ENCODE measurements around the gene TSPAN9.

The TSPAN9 gene

DNA sequence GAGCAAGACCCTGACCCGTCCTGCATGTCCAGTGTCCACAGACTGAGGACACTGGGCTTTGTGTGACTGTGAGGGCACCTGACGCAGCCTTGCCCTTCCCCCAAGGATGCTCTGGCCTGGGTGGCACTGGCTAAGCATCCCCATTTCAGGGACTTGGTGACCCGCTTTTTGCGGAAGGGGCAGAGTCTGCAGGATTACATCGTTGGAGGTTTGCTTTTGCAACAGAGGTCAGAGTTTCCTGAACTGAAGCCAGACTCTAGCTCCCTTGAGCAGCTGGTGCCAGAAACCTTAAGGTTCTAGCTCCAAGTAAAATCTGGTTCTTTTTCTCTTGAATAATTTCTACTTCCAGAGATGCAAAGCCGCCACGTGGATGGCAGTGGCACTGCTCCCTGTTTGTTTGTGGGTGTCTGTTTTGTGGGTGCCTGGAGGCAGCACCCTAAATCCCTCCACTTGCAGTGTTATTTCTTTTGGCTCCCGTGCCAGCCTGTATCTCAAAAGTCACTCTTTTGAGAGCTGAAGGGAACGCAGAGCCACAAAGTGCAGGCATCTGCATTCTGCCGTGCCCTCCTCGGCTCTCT lies 184.7 kb downstream of the TSPAN9 start:
- no peak for DNase-seq

DNA sequence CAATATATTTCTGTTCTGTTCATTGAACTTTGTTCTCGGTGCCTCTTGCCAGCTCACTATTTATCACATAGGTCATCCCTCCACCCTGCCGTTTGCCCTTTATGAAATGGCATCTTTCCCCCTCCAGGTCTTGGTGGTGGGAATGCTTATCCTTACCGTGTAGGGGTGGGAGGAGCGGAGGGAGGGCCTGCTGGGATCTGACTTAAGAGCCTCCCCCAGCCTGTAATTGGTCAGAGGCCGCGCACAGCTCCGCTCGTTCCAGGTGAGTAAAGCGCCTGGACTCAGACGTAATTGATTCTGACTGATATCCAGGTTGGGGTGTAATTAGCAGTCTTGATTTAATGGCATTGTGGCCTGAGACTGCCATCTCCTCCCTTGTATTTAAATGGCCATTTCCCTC lies 185.3 kb downstream of the TSPAN9 start:
- DNase-seq, result no peak

DNA sequence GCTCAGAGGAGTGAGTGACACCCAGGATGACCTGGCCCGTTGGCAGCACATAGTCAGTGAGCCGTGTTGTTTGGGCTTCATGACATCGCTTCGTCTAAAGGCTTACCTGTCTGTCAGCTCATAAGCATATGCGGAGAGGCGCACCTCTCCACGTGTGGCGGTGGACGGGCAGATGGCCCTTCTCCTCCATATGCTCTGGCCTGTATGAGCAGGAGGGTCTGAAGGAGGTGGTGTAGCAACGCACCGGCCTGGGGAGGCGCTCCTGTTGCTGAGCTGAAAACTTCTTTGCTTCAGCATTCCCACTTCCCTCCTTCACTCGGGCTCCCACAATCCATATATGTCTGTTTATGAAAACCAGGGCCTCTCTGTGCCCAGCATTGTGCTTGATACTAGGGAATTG lies 186.1 kb downstream of the TSPAN9 start:
- no peak for DNase-seq

DNA sequence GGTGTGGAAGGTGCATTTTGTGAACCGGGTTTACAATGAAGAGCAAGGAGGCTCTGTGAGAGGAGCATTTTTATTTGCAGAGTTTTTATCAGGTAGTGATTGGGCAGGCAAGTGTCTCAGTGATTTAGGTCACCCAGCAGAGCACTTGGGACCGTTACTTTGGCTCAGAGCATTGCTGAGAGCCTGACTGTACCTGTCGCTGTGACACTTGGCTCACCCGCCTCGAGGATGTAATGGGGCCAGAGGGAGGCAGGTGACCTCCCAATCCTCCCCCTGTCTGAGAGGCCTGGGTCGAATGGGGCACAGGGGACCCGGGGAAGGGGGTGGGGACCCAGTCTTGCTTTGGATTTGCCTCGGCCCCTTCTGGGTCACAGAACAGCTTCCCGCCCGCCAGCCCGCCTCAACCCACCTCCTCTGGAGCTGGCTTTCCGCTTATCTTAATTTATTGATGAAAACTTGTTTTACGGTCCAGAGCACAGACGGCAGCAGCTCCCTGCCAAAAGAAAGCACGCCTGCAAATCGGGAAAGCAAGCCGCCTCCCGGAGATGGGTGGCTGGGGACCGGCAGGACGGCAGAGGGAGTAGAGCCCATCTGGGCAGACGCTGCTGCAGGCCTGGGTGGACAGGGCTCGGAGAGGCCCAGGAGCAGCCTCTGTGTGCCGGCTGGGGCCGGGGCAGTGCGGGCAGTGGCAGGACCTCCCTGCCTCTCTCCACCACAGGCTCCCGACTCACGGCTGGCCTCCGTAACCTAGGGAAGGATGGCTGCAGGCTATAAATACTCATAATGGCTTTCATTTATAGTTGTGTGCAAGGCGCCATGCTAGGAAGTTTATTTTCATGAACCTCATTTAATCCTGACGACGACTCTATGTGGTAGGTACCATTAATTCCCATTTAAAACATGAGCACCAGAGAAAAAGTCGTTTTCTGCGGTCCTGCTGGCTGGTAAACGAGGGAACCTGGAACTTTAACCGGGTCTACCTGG lies 187.1 kb downstream of the TSPAN9 start:
- no peak for DNase-seq

DNA sequence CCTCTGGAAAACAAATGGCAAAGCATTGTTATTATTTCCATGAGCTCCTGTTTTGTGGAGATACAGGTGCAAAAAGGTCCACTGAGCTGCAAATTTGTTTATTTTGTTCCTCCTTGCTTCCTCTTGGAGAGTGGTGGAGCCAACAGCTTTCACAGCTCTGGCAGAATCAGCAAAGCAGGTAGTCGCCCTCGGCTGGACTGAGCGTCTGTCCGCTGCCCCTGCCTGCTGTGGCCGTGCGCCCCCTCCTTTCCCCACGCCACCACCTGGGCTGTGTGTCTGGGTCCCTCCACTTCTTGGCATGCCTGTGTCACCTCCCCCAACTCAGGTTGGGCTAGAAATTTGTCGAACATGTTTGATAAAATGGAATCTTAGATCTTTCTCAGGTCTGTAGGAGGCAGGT lies 188.2 kb downstream of the TSPAN9 start:
- DNase-seq, result no peak

DNA sequence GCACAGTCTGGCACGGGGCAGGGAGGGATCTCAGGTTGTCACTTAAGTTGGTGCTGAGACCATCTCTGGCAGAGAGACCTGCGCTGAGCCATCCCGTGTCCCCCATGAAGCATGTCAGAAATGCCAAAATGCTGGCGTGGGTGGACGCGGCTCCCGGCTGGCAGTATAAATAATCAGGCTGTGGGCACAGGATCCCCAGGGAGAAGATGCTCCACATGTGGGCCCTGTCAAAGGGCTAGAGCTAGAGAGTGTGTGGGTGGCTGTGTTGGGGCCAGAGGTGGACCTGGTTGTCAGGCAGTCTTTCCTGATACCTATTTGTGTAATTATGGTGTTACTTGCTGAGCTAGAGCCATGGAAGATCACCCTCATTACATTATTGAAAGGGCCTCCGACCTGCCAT lies 189.5 kb downstream of the TSPAN9 start:
- no peak for DNase-seq

DNA sequence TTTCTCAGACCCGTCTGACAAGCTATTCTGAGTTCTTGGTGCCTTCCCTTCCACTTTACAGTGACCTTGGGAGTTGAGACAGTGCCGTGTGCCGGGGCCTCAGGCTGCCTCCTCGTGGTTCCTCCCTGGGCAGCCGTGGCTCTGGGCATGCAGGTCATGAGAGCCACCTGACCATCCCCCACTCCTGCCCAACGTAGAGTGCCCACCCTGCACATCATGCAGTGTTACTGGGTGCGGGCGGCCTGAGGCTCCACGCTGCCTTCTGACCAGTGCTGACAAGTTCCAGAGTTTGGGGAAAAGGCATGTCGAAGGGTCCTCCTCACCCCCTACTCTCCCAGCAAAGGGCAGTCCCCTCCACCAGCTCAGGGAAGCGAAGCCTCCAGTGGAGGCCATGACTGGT lies 190.5 kb downstream of the TSPAN9 start:
- DNase-seq, result no peak

DNA sequence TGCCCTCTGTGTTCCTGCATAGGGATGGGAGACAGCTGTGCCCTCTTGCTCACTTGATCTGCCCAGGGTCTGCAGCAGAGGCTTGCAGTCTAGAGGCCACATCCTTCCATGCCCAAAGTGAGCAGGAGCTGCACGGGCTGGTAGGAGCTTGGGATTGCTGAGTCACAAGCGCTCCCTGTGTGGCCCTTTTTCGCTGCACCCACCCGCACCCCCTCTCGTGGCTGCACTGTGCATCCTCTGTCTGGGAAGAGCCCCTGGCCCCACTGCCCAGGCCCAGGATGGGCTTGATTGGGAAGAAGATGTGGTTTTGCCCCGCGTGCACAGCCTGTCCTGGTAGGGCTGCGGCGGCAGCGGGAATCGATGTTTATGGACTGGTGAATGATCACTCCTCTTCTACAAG lies 192.4 kb downstream of the TSPAN9 start:
- no peak for DNase-seq

DNA sequence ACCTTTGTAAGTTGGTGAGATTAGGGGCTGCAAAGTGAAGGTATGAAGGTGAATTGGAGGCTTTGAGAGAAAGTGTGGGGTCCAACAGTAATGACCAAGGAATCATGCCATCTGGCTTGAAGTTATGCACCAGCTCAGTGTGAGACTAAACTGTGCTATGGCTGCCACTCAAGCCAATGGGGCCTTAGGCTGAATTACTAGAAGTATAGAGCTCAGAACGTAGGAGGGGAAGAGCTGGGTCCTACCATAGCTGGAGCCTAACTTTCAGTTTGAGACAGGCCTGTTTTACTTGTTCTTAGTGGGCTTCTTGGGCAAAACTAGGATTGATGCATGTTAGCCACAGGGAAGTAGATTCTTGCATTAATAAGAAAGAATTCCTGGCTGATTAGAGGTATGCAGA lies 194.0 kb downstream of the TSPAN9 start:
- DNase-seq, result no peak

DNA sequence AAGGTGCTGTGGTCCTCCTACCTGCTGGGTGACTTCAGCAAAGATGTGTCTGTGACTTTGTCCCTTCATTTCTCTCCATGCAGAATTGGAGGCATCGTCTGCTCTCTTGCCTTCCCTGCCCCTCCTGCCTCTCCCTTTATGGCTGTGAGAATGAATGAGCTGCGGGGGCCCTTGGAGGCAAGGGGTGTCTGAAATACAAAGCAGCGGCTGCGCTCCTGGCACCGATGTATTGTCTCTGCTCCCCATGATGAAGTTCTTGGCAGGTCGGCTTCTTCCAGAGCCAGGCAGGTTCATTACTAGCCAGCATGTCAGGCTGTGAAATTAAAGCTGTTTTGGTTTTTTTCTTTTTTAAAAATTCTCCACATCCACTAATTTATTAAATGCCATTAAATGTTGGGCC lies 194.5 kb downstream of the TSPAN9 start:
- no peak for DNase-seq

DNA sequence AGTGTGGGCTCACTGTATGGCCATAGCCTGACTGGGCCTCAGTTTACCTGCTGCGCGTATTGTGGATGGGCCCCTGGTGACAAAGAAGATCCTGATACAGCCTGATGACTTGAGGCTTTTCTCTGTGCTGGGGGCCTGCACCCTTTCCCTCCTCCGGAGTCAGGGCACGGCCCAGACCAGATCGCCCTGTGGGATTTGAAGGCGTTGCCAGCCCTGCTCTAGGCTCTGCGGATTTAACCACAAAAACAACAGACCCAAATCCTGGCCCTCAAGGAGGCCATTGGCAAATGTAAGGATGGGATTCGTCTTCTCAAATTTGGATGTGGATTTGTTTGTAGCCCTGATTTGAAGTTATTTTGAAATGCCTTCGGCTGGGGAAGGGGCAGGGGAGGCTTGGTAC lies 195.8 kb downstream of the TSPAN9 start:
- DNase-seq, result no peak

DNA sequence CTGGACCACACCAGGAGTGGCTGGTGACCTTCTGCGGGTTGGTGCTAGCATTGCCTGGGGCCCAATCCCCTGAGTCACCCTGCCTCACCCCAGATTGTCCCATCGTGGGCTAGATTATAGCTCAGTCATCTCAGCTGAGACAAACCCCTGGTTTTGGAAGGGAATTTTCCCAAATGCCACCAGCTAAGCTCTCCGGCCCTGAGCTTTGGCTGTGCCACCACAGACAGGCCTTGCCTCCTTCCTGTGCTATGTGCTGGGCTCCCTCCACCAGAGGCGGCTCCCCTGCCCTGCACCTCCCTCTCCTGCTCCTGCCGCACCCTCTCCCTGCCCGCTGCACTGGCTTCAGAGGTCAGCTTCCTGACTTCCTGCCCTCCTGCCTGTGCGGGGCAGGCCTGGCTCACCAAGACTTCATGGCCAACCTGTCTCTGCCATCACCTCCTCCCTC lies 196.3 kb downstream of the TSPAN9 start:
- no peak for DNase-seq

DNA sequence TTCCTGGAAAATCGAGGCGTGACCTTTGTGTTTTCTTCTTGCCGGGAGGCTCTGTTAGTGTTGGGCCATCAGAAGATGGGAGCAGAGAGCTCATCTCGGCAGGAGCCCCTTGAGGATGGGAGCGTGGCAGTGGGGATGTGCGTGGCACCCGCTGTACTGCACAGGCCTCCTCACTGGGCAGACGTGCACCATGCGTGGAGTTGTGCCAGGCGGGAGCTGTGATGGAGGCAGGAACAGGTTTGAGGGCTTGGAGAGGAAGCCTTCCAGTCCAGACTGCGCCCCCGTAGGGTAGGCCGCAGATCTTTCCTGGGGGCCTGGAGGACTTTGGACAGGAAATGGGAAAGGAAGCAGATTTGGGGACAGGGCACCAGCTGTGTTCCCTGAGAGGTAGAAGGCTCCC lies 197.5 kb downstream of the TSPAN9 start:
- DNase-seq, result no peak

DNA sequence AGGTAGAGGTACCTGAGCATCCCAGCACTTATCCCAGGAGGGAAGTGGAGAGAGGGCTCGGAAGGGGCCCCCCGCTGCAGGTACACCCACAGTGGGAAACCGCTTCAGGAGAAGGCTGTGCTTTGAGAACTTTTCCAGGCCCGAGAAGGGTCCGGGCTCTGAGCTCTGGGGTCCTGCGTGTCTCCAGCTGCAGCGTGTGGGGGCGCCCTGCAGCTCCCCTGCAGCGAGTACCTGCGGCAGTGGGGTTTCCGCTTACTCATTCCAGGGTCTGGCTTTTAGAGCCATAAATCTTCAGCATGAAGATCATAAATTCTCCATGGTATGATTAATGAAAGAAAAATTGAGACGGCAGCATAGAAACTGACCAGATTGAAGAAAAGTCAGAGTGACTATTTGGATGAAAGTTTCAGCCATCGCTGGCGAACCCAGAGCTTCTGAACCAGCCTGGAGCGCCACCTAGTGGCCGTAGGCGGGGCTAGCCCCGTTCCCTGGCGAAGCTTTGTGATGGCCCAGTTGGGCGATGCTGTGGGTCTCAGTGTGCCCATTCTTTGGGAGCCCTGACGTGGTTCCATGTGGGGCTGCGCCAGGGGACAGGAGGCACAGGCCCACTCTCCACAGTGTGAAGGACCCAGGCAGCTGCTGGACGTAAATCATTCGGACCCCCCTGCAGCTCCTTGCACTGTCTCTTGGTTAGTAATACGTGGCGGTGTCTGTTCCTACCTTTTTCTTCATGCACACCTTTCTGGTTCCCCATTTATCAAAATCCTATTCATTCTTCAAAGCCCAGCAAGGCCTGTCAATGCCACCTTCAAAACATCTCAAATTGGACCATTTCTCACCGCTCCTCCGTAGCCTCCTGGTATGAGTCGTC lies 198.2 kb downstream of the TSPAN9 start:
- peak; percentile 48 for DNase-seq

DNA sequence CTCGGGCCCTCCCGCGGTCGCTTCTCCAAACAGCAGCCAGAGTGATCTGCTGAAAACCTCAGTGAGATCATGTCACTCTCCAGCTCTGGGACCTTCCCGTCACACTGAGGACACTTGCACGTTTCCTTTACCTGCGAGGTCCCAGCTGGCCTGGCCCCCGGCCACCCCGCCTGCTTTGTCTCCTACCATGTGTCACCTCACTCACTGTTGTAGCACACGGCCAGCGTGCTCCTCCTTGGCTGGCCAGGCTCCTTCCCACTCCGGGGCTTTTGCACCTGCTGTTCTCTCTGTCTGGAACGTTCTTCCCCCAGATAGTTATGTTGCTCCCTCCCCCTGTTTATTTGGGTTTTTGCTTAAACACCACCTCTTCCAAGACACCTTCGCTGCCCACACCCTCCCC lies 199.0 kb downstream of the TSPAN9 start:
- no peak for DNase-seq

DNA sequence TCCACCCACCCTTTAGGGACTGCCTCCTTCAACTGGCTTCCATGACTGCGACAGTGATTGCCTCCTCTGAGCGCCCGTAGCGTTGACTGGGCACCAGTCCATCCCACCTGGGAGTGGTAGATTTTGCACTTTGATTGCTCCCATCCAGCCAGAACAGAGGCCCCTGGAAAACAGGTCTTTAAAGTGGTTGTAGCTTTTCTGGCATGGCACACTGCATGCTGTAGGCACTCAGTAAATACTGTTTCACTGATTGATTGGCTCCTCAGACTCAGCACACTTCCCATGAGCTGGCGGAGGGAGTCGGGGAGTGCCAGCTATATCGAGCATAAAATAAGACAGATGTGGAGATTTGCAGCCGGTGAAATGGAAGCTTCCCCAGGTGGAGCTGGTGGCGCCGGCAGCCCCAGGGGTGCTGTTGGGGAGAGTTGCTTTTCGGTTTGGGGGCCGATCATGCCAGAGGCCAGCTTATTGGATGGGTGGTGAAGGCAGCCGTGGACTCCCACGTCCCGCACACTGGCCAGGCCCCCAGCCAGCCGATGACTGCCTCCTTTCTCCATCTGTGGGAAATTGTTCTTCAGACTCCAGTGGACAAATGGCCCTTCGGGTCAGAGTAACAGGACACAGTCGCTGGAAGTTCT lies 200.2 kb downstream of the TSPAN9 start:
- DNase-seq, result no peak

DNA sequence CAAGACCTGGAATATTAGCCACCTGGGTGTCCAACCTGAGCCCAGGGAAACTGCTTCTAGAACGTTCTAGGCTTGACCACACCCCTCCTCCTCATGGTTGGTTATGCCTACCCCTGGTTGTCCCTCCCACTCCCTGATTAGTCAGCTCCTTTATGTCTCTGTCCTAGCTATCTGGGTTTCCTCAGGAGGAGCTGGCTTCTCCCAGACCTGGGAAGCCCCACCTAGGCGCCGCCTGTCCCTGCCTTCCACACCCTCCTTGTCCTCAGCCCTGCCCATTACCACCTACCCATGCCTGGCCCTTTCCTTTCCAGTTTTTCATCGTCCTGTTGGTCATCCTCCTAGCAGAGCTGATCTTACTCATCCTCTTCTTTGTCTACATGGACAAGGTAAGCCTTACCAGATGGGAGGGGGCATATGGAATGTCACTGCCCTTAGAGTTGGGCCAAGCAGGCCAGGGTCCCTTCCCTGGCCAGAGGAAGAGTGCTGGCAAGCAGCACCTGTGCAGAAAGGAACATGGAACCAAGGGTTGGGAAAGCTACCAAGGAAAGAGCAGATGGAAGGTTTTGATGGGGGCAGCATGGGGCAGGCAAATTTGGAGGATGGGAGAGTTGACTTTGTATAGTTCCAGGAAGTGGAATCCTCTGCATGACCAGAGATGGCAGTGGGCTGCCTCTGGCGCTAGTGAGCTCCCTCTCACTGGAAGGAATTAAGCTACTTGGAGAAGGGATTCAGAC lies 201.7 kb downstream of the TSPAN9 start:
- no peak for DNase-seq

DNA sequence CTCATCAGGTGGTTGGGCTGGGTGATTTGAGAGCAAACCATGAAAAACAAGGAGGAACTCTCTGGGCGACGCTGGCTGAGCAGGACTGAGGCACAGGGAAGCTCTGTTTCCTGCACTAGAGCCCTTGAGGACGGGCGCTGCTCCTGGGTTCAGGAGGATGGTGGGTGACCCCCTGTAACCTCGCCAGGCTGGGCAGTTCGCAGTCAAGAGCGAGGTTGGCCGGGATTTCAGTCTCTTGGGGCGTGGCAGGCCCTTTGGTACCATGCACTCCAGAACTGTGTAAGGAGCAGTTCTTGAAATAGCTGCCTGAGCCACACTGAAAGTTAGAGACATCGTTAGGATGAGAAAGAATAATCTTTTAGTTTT lies 202.2 kb downstream of the TSPAN9 start:
- no peak for DNase-seq

DNA sequence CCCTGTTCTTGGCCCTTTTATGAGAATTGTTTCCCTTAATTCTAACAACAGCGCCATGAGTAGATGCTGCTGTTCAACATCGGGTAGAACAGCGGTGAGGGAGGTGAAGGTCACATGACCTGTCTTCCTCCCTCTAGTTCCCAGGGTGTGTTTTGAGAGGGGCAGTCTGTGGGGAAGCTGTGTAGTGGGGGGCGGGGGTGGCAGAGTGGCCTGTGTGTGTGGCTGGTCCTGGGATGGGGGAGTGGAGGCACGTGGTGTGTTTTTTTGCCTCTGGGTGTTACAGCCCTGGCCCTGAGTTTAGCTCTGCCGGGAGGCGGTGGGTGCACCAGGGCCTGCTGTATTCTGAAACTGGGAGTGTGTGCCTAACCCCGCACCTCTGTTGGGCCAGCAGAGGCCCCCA lies 202.7 kb downstream of the TSPAN9 start:
- DNase-seq, result no peak

DNA sequence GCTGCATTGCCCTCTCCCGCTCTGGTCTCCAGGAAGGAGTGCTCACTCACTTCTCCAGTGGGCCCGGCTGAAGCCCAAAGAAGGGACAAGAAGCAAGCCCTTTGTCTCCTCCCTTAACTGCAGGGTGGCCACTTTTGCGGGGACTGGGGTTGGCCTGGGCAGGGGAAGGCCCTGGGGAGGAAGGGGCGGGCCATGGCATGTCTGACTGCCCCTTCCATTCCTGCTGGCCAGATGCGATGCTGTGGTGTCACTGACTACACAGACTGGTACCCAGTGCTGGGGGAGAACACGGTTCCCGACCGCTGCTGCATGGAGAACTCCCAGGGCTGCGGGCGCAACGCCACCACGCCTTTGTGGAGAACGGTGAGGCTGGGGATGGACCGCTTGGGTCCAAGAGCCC lies 203.8 kb downstream of the TSPAN9 start:
- no peak for DNase-seq

DNA sequence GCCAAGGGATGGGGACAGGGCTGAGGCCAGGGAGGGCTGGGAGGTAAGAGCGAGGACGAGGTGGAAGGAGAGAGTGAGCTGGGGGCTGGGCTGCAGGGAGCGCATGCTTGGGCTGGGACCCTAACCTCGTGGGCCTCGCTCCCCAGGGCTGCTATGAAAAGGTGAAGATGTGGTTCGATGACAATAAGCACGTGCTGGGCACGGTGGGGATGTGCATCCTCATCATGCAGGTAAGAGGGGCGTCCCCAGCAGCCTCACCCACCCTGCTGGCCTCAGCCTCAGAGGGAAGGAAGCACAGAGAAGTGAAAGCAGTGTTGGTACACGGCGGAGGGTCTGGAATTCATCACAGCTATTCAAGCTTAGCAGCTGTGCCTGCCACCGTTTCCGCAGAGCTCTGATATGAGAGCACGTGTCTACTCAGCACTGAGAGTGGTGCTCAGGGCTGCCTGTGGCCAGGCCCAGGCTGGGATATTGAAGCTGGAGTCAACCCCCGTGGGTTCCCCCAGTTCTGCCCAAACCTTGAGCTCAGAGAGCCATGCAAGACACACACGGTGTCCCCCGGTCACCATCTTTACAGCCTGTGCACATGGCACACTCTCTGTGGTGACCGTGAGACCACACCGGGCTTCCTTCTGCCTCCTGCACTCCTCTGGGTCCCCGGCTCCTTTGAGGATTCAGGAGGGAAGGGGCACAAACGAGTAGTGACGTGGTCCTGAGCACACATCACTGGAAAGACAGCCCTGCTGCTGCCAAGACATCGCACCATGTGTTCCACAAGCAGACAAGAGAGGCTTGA lies 204.6 kb downstream of the TSPAN9 start:
- no peak for DNase-seq

DNA sequence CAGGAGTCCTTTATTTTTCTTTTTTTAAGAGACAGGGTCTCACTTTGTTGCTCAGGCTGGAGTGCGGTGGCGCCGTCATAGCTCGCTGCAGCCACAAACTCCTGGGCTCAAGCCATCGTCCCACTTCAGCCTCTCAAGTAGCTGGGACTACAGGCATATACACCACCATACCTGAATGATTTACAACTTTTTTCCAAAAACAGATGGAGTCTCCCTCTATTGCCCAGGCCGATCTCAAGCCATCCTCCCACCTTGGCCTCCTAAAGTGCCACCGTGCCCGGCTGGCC lies 205.1 kb downstream of the TSPAN9 start:
- DNase-seq, result no peak
